ENCODE measurements around the gene ADGRG1. TPM values are rescaled to one million over a fixed set of nuclear protein-coding genes. Genes with fewer than 3 reads are reported as not detected.

Gene ADGRG1
- total and polyA plus RNA-seq, 2 donors (not counting 1 experiment from before 2014, with no cell fraction given): 1.6 to 1.8 TPM

DNA sequence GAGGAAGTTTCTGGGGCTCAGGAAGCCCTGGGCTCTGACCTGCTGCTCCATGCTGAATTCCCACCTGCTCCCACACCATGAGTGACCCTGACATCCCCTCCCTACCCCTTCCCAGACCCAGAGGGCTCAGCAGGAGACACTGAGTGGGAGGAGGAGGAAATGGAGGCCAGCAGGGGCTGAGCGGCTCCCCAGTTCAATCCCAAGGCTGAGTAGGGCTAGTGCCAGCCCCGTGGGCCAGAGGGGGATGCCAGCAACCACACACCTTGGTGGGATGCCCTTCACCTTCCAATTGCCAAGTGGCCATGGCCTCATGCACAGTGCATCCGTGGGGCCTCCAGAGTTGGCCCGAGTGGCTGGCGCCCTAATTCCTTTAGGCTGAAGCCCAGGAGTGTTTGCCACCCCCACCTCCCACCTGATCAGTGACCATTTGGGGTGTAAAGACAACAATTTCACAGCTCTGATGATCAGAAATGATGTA is 38.7 kb downstream of the ADGRG1 start:
- H3K36me3 ChIP-seq (ENCODE audit: control insufficient read depth, insufficient read depth, low read length): no peaks in the 10 kb centered on the region
- no peaks in the 10 kb centered on the region for H3K79me2 ChIP-seq (ENCODE audit: control insufficient read depth, insufficient read depth, low read length)
- no peak overlapping the region for H3K4me2 ChIP-seq (ENCODE audit: extremely low read depth, insufficient read depth, low read length)
- TF ChIP-seq EZH2 (IDR thresholded peaks at IDR 0.05; ENCODE audit: low read length, missing control alignments): no peak
- TF ChIP-seq, protein P1, sequence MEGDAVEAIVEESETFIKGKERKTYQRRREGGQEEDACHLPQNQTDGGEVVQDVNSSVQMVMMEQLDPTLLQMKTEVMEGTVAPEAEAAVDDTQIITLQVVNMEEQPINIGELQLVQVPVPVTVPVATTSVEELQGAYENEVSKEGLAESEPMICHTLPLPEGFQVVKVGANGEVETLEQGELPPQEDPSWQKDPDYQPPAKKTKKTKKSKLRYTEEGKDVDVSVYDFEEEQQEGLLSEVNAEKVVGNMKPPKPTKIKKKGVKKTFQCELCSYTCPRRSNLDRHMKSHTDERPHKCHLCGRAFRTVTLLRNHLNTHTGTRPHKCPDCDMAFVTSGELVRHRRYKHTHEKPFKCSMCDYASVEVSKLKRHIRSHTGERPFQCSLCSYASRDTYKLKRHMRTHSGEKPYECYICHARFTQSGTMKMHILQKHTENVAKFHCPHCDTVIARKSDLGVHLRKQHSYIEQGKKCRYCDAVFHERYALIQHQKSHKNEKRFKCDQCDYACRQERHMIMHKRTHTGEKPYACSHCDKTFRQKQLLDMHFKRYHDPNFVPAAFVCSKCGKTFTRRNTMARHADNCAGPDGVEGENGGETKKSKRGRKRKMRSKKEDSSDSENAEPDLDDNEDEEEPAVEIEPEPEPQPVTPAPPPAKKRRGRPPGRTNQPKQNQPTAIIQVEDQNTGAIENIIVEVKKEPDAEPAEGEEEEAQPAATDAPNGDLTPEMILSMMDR (conservative IDR thresholded peaks at IDR 0.05 in 1 of 2, IDR thresholded peaks at IDR 0.05 in 1 of 2; ENCODE audit: low read depth in 1 of 2, low read length in 2 of 2): no peak
- no peaks in the 10 kb centered on the region for H3K4me1 ChIP-seq (ENCODE audit: control insufficient read depth, extremely low read depth, insufficient read depth, low read length)
- H2AFZ ChIP-seq (ENCODE audit: low read length): no peak overlapping the region
- H3K9ac ChIP-seq (ENCODE audit: insufficient read depth, low read length): no peak overlapping the region
- no peak overlapping the region for H3K27ac ChIP-seq (ENCODE audit: insufficient read depth, low read length)
- no peak overlapping the region for H3K4me3 ChIP-seq (replicated peaks in 1 of 4; ENCODE audit: control extremely low read depth in 1 of 4, insufficient read depth in 1 of 4, low read depth in 3 of 4, low read length in 4 of 4)
- H3K27me3 ChIP-seq (ENCODE audit: control insufficient read depth, insufficient read depth, low read length): peaks cover 6% of the 10 kb centered on the region
- no peaks in the 10 kb centered on the region for H3K9me3 ChIP-seq (ENCODE audit: control insufficient read depth, insufficient read depth, low read depth, low read length)
- no peaks in the 10 kb centered on the region for H4K20me1 ChIP-seq (ENCODE audit: control insufficient read depth, extremely low read depth, insufficient read depth, low read length)
- DNase-seq (ENCODE audit: low read depth in 2 of 2): no peak

DNA sequence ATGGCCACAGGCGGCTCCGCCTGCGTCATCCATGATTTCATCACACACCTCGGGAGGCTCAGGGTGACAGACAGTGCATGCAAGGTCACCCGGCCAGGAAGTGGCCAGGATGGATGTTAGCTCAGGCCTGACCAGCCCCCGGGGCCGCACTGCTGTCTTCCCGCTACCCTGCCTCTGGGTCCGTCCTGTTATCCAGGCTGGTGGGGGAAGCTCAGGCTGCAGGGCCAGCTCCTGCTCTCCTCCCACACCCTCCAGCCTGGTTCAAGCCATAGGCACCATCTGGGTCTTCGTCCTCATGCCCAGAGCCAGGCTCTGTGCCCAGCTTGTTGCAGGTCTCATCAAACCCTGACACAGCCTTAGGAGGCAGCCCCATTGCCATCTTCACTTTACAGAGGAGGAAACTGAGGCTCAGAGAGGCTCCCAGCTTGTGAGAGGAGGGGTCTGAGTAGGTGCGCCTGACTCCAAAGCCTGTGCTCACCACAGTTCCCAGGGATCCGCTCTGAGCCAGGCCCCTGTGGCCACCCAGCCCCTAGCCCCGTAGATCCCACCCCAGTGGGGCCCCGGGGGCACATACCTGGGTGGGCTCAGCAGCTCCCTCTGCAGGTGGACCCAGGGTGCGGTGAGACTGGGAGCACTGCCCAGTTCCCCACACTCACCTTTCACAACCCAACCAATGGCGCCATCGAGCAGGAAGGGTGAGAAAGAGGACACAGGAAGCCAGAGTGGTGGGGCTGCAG is 39.3 kb downstream of the ADGRG1 start:
- no peak overlapping the region for H3K9ac ChIP-seq (ENCODE audit: insufficient read depth, low read length)
- peak in 1 of 2 donors; percentile 11 for DNase-seq (ENCODE audit: low read depth in 2 of 2)
- TF ChIP-seq EZH2 (IDR thresholded peaks at IDR 0.05; ENCODE audit: low read length, missing control alignments): no peak
- TF ChIP-seq, protein P1 (conservative IDR thresholded peaks at IDR 0.05 in 1 of 2, IDR thresholded peaks at IDR 0.05 in 1 of 2; ENCODE audit: low read depth in 1 of 2, low read length in 2 of 2): no peak

DNA sequence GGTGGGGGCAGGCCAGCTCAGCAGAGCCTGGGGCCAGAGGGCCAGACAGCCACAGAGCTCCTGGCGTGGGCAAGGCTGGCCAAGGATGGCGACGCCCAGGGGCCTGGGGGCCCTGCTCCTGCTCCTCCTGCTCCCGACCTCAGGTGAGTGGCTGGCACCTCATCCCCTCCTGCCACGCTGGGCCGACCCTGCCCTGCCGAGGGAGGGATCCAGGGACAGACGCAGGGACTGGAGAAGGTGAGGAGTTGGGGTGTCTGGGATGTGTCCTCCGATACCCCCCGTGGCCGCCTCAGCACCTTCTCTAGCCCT is 39.8 kb downstream of the ADGRG1 start, which contains the start of gene ADGRG3:
TSS of gene ADGRG3 (plus strand) at position 44 of the 309 bp plus-strand sequence. CDS start at position 86, 42 bp downstream.
- no peak for DNase-seq (ENCODE audit: low read depth in 2 of 2)
- no peak within 1 kb of the TSS for H2AFZ ChIP-seq (ENCODE audit: low read length)
- no peaks in the 10 kb centered on the region for H4K20me1 ChIP-seq (ENCODE audit: control insufficient read depth, extremely low read depth, insufficient read depth, low read length)
- no peaks in the 10 kb centered on the region for H3K79me2 ChIP-seq (ENCODE audit: control insufficient read depth, insufficient read depth, low read length)
- no peak within 1 kb of the TSS for H3K4me2 ChIP-seq (ENCODE audit: extremely low read depth, insufficient read depth, low read length)
- H3K4me3 ChIP-seq (replicated peaks in 1 of 4; ENCODE audit: control extremely low read depth in 1 of 4, insufficient read depth in 1 of 4, low read depth in 3 of 4, low read length in 4 of 4): no peak within 1 kb of the TSS
- no peaks in the 10 kb centered on the region for H3K36me3 ChIP-seq (ENCODE audit: control insufficient read depth, insufficient read depth, low read length)
- H3K27me3 ChIP-seq (ENCODE audit: control insufficient read depth, insufficient read depth, low read length): peaks cover 7% of the 10 kb centered on the region
- H3K27ac ChIP-seq (ENCODE audit: insufficient read depth, low read length): no peak within 1 kb of the TSS
- no peak within 1 kb of the TSS for H3K9ac ChIP-seq (ENCODE audit: insufficient read depth, low read length)
- no peaks in the 10 kb centered on the region for H3K9me3 ChIP-seq (ENCODE audit: control insufficient read depth, insufficient read depth, low read depth, low read length)
- H3K4me1 ChIP-seq (ENCODE audit: control insufficient read depth, extremely low read depth, insufficient read depth, low read length): no peaks in the 10 kb centered on the region
- no peak for TF ChIP-seq EZH2 (IDR thresholded peaks at IDR 0.05; ENCODE audit: low read length, missing control alignments)
- TF ChIP-seq, protein P1 (conservative IDR thresholded peaks at IDR 0.05 in 1 of 2, IDR thresholded peaks at IDR 0.05 in 1 of 2; ENCODE audit: low read depth in 1 of 2, low read length in 2 of 2): no peak

More for the DNA sequence above, 39.3 kb downstream of the ADGRG1 start:
- Histone ChIP-seq H3K9me3 (ENCODE audit: control insufficient read depth, insufficient read depth, low read depth, low read length) (no peaks in the 10 kb centered on the region), H3K4me2 (ENCODE audit: extremely low read depth, insufficient read depth, low read length) (no peak overlapping the region), H3K27me3 (ENCODE audit: control insufficient read depth, insufficient read depth, low read length) (peaks cover 6% of the 10 kb centered on the region), H4K20me1 (ENCODE audit: control insufficient read depth, extremely low read depth, insufficient read depth, low read length) (no peaks in the 10 kb centered on the region), H2AFZ (ENCODE audit: low read length) (no peak overlapping the region), H3K79me2 (ENCODE audit: control insufficient read depth, insufficient read depth, low read length) (no peaks in the 10 kb centered on the region), H3K36me3 (ENCODE audit: control insufficient read depth, insufficient read depth, low read length) (no peaks in the 10 kb centered on the region), H3K27ac (ENCODE audit: insufficient read depth, low read length) (no peak overlapping the region), H3K4me3 (replicated peaks in 1 of 4; ENCODE audit: control extremely low read depth in 1 of 4, insufficient read depth in 1 of 4, low read depth in 3 of 4, low read length in 4 of 4) (no peak overlapping the region), H3K4me1 (ENCODE audit: control insufficient read depth, extremely low read depth, insufficient read depth, low read length) (no peaks in the 10 kb centered on the region)
